HG03097 (cell line): Measurements from ENCODE around the gene ZNF683.

ENCODE experiments used
- ATAC-seq: cut with Tn5 transposase; IDR thresholded peaks from one replicate; pipeline ENCODE4 v1.9.1; 2021; ENCODE audit not compliant: unreplicated experiment, low FRiP score

Gene ZNF683

GRCh38 chr1:26359981-26360806 is 12.4 kb downstream of the ZNF683 start:
- no peak for ATAC-seq

DNA sequence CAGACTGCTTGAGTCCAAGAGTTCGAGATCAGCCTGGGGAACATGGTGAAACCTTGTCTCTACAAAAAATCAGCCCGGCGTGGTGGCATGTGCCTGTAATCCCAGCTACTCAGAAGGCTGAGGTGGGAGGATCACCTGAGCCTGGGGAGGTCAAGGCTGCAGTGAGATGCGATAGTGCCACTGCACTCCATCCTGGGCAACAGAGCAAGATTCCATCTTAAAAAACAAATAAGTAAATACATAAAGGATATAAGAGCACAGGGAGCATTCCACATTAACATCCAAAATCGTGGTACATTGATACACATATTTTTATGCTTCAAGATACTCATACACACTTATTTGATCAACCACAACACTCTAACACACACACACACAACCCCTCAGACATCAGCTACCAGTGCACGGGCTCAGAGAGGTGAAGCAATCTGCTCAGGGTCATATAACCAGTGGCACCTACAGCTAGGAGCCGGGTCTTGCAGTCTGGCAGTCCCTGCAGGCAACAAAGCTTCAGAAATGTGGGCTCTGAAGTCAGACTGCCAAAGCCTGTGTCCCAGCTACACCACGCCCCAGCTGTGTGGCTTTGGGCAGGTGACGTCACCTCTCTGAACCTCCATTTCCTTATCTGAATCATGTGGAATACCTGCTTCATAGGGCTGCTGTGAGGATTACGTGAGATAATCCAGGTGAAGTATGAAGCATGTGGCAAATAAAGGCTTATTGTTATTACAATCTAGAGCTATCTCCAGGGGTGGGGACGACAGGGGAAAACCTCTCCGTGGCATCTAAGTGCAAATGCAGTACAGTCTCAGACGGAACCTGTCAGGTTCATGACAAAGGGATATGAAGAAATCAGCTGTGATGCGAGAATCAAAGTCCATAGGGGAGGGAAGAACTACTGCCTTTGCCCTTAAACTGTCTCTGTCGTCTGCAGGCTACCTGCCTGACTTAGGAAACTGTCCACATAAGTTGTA is 13.9 kb downstream of the ZNF683 start:
- no peak for ATAC-seq

GRCh38 chr1:26357121-26357602 is 15.4 kb downstream of the ZNF683 start:
- ATAC-seq: no peak

DNA sequence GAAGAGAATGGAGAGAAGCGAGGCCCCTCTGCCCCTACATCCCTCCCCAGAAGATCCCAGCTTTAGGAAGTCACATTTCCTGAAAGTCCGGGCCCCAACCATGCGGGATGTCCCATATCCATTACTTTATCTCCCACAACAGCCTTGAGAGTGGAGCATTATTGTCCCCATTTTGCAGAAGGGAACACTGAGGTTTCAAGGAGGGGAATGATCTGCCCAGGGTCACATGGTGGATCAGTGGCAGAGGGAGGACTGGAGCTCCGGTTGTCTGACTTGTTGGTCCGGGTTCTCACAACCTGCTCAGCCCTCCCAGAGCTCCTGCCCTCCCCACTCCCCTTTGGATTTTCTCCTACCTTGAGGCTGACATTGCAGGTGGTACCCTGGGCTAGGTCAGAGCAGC is 16.4 kb downstream of the ZNF683 start:
- no peak for ATAC-seq

DNA sequence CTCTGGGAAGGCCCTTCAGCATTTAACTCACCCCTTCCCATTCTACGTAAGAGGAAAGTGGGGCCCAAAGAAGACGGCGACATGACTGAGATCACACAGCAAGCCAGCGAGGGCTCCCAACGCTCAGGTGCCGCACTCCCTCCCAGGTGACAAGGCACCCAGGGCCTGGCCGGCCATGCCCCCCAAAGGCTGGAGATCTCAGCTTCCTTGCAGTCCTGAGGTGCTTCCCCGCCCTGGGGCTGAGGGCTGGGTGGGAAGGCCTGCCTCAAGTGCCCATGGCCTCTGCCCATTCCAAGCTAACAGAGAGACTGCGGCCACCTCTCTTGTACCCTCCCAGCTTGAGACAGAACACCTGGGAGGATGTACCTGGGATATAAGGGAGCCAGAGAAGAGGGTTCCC is 17.6 kb downstream of the ZNF683 start:
- no peak for ATAC-seq

GRCh38 chr1:26353976-26354820 is 18.4 kb downstream of the ZNF683 start, which contains the start of gene CRYBG2:
Gene CRYBG2 (minus strand): TSS chr1:26354130. CDS start chr1:26346657, 7,473 bp downstream.
- no peak for ATAC-seq

DNA sequence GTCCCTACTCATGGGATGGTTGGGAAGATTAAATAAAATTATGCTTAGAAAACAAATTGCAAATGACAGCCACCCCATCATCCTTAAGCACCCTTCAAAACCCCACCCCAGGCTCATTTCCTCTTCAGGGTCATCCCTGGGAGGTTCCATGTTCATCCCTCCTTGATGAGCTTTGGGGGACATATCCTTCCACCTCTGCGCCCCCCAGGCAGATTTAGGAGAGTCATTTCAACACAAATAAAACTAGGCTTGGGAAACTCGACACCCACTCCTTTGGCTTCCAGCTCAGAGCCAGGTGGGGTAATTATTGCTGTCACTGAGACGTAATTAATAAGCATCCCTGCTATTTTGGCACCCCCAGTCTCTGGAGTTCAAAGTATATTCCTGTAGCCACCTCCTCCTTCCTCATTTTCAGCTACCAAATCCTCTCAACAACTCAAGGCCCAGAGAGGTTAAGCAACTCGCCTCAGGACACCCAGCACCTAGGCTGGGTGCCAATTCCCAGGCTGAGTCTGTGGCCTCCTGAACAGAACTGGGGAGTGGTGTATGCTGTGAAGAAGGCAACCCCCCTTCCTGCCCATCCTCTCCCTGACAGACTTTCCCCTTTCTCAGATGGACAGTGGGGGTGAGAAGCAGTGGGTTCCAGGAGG is 19.2 kb downstream of the ZNF683 start:
- ATAC-seq: no peak

- ATAC-seq: no peak
Observed at GRCh38 chr1:26352338-26352679, 20.2 kb downstream of the ZNF683 start.

- ATAC-seq: no peak
Observed at GRCh38 chr1:26351590-26352337, 20.8 kb downstream of the ZNF683 start.

DNA sequence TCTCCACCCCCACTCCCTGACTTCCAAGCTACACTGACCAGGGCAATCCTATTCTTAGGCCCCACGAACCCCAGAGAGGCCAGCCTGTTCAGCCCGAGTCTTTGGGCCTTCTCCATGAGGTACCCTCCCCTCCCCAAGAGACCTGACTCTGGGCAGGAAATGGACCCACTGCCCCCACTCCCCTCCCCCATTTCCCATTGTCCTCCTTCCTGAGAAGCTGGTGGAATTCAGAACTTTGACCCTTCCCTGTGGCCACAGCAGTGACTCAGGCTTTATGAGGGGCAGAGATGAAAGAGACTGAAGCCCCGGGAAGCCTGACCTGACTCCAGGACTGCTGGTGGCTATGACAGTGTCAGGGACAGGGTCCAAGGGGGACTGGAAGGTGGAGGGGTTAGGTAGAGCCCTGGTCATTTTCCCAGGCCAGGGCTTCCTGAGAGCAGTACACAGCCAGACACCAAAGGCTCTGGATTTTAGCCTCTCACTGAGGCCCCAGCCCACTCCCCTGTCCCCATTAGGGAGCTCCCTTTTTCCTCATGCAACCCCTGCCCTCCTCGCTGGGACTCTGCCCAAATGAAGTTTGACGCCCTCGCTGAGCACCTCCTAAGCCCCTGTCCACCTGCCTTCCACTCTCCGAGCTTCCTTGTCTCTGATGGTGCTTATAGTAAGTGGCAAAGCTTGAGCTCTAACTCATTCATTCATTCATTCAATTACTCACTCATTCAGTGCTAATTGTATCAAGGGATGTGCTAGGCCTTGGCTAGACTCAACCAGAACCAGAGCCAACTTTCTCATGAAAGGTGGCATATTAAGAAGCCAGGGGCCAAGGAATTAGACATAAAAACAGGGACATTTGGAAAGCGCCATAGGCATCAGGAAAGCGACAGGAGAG is 21.6 kb downstream of the ZNF683 start:
- no peak for ATAC-seq

GRCh38 chr1:26350343-26350700 is 22.2 kb downstream of the ZNF683 start:
- ATAC-seq: no peak

DNA sequence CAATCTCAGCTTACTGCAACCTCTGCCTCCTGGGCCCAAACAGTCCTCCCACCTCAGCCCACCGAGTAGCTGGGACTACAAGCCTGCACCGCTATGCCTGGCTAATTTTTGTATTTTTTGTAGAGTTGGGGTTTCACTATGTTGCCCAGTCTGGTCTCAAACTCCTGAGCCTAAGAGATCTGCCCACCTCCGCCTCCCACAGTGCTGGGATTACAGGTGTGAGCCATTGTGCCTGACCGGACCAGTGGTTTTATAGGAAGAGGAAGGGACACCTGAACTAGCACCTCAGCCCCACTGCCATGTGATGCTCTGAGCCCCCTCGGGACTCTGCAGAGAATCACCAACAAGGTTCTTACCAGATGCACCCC is 22.7 kb downstream of the ZNF683 start:
- no peak for ATAC-seq

- no peak for ATAC-seq
Observed at GRCh38 chr1:26349188-26349876, 23.2 kb downstream of the ZNF683 start.

DNA sequence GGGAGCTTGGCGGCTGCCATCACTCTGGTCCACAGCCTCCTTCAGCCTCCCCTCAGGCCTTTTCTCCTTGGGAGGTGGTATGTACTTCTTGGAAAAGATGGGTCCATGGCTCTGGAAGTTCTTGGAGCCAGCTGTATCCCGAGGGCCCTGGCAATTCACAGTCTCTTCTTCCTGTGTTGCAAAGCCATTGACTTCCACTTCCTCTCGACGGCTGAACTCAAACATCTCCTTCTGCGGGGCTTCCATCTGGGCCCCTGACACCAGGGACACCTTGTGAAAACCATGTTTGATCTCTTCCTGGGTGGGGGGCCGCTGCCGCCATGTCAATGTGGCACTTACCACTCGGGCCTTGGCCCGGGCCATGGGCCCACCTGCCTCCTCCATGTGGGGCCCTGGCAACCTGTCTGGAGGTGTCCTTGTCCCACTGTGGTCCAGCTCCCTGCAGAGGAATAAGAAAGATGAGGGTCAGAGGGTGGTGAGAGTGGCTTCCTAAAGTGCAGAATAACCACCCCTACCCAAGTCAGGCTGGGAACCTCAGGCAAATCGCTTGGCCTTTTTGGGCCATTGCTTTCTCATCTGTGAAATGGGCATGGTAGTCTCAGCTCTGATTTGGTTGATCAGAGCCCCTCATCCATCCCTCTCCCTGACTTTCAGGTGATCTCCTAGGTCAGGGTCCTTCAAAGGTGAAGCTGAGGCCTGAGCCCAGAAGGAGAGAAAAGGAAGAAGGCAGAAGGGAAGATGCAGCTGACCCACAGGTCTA is 26.1 kb downstream of the ZNF683 start:
- ATAC-seq: no peak

- ATAC-seq: no peak
Observed at GRCh38 chr1:26345718-26346117, 26.8 kb downstream of the ZNF683 start.

DNA sequence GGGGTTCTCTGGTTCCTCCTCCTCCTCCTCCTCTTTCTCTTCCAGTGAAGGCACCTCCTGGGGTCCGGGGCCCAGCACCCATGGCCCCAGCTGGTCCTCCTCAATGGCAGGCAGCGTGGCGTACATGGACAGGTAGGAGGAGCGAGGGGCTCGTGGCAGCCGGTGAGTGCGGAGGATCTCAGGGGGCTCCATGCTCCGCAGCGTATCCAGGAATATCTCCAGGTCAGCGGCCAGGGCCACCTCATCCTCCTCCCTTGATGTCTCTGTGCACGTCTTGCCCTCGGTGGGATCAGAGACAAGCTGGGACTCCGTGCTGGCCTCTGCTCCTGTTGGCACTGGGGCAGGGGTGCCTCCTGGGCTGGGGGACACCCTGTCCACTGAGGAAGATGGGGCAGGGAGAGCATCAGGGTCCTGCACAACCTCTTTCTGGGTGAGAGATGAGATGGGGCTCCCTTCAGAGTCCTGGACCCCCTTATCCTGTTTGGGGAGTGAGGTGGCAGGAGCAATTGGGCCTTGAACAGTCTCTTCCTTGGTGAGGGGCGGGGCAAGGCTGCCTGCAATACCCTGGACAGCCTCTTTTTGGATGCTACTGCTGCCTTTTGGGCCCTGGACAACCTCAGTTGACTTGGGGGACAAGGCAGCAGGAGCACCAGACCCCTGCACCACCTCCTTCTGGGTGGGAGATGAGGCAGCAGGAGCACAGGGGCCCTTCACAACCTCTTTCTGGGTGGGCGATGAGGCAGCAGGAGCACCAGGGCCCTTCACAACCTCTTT is 28.2 kb downstream of the ZNF683 start:
- ATAC-seq: no peak
